Tibial nerve (tissue), 4 donors: Measurements from ENCODE around the gene PADI6. TPM values are rescaled to one million over a fixed set of nuclear protein-coding genes. Genes with fewer than 3 reads are reported as not detected.

Source experiments
- DNase-seq, 2 donors: peaks; one replicate each; pipeline ENCODE4 v3.0.0-alpha.2; 2019; ENCODE audit warnings: low spot score in 2 of 2
- H3K27ac ChIP-seq, 4 donors: fragments of 200-600 bp; sonication (generic) in 3 of 4; one replicate each; pipeline ENCODE4 v1.5.1; 2017 to 2019; ENCODE audit warnings: mild to moderate bottlenecking in 1 of 4
- H3K27me3 ChIP-seq, 2 donors: fragments of 200-600 bp; sonication (generic) in 1 of 2; one replicate each; pipeline versions ENCODE4 v1.5.1 to v1.6.0; 2017 to 2019
- H3K36me3 ChIP-seq, 3 donors: fragments of 200-600 bp; sonication (generic); one replicate each; pipeline ENCODE4 v1.5.1; 2018 to 2019
- H3K4me1 ChIP-seq, 4 donors: fragments of 200-600 bp; sonication (generic) in 3 of 4; one replicate each; pipeline ENCODE4 v1.5.1; 2017 to 2019
- H3K4me3 ChIP-seq, 4 donors: fragments of 200-600 bp; sonication (generic) in 3 of 4; one replicate each; pipeline ENCODE4 v1.5.1; 2017 to 2019; ENCODE audit warnings: mild to moderate bottlenecking in 1 of 4, moderate library complexity in 1 of 4
- H3K9me3 ChIP-seq, 4 donors: fragments of 200-600 bp; sonication (generic) in 3 of 4; one replicate each; pipeline ENCODE4 v1.5.1; 2017 to 2019
- CTCF ChIP-seq, 5 experiments: fragments of 200-600 bp in 3 of 5; fragments of 450-650 bp in 2 of 5; sonication (generic) in 3 of 5; IDR thresholded peaks; one replicate each; pipeline ENCODE4 v1.5.1; 2016 to 2019; ENCODE audit warnings: antibody characterized with exemption in 5 of 5, mild to moderate bottlenecking in 3 of 5, moderate library complexity in 2 of 5
- EP300 ChIP-seq, 2 donors: sonication (generic); formaldehyde crosslinking; IDR thresholded peaks; one replicate each; pipeline ENCODE4 v1.6.1; 2017; ENCODE audit warnings: antibody characterized with exemption in 2 of 2, mild to moderate bottlenecking in 1 of 2
- POLR2A ChIP-seq, 2 donors: fragments of 450-650 bp; IDR thresholded peaks; one replicate each; pipeline ENCODE4 v1.6.1; 2017; ENCODE audit warnings: antibody characterized with exemption in 2 of 2, mild to moderate bottlenecking in 2 of 2, moderate library complexity in 2 of 2
- WGBS, 2 donors: methylation state at CpG; one replicate each; pipeline ENCODE4 v1.1.5; 2018; 5-methylcytosine and 5-hydroxymethylcytosine counted together
- total RNA-seq, 4 donors: library from RNA; depleted of rRNA; stranded (reverse); fragments of >200 nt; gene quantifications; one replicate each; pipeline ENCODE4 v1.1.0, GENCODE V29; 2016

PADI6 gene
- total RNA-seq, 4 donors from 2014 or later: not detected

GRCh38 chr1:17397910-17398695, 26.1 kb downstream of the PADI6 start:
- TF ChIP-seq EP300 (IDR thresholded peaks at IDR 0.05) (no peak), CTCF (IDR thresholded peaks at IDR 0.05) (no peak), POLR2A (IDR thresholded peaks at IDR 0.05) (no peak)
- H3K4me1 ChIP-seq: no peaks in the 10 kb centered on the region
- no peak overlapping the region for H3K27ac ChIP-seq
- no peaks in the 10 kb centered on the region for H3K9me3 ChIP-seq
- H3K4me3 ChIP-seq: no peak overlapping the region
- DNase-seq: no peak
- 77 to 80% methylated on average over 7 of the region's 7 CpGs for WGBS, 2 donors
- H3K36me3 ChIP-seq: no peaks in the 10 kb centered on the region
- H3K27me3 ChIP-seq: no peaks in the 10 kb centered on the region

DNA sequence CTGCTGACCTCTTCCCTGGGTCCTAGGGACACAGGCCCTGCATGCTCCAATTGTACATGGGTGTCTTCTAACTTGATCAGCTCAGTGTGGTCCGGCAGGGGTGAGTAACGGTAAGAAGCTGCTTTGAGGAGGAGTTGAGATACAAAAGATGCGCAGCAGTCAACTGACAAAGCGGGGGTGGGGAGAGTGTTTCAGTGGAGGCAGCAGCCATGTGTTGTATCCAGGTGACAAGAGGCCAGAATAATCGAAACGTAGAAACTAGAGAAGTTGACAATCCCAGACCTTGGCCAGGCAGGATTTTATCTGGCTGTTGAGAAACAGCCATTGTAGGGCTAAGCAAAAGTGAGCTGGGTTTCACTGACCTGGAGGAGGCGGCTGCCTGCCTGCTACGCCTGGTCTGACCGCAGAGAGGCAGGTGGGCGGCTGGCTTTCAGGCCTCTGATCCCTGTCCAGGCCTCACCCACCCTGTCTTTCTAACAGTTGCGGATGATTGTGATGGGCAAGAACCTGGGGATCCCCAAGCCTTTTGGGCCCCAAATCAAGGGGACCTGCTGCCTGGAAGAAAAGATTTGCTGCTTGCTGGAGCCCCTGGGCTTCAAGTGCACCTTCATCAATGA, 28.8 kb downstream of the PADI6 start:
- no peak overlapping the region for H3K27ac ChIP-seq
- no peaks in the 10 kb centered on the region for H3K9me3 ChIP-seq
- no peaks in the 10 kb centered on the region for H3K27me3 ChIP-seq
- no peak for DNase-seq
- no peak overlapping the region for H3K4me3 ChIP-seq
- no peak for TF ChIP-seq EP300 (IDR thresholded peaks at IDR 0.05)
- TF ChIP-seq CTCF (IDR thresholded peaks at IDR 0.05): no peak
- TF ChIP-seq POLR2A (IDR thresholded peaks at IDR 0.05): no peak
- 74 to 79% methylated on average over 11 of the region's 11 CpGs for WGBS, 2 donors
- H3K4me1 ChIP-seq: no peaks in the 10 kb centered on the region
- no peaks in the 10 kb centered on the region for H3K36me3 ChIP-seq

- no peak for DNase-seq
- Histone ChIP-seq H3K27me3 (no peaks in the 10 kb centered on the region), H3K9me3 (no peaks in the 10 kb centered on the region), H3K36me3 (no peaks in the 10 kb centered on the region), H3K4me3 (no peak overlapping the region), H3K4me1 (no peaks in the 10 kb centered on the region), H3K27ac (no peak overlapping the region)
- WGBS, 2 donors: 50 to 57% methylated on average over 4 of the region's 4 CpGs
- TF ChIP-seq CTCF (IDR thresholded peaks at IDR 0.05) (no peak), EP300 (IDR thresholded peaks at IDR 0.05) (no peak), POLR2A (IDR thresholded peaks at IDR 0.05) (no peak)
Measured at GRCh38 chr1:17401841-17402240, 29.8 kb downstream of the PADI6 start.

DNA sequence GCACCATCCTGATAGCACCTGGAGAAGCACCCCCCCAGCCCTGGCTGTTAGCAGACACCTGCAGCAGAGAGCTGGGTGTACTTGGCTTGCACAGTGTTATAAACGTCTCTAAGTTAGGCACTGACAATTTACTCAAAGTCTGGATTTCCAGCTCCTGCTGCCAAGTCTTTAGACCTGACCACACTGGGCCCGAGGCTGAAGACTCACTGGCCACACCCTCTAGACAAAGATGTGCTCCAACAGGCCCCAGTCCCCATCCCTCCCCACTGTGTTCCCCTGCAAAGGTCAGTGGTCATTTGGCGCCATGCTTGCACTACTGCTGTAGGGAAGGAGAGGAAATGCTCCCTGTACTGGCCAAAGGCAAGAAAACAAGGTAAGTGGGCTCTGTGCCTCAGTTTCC, 31.1 kb downstream of the PADI6 start:
- H3K4me3 ChIP-seq: no peak overlapping the region
- H3K27ac ChIP-seq: no peak overlapping the region
- TF ChIP-seq EP300 (IDR thresholded peaks at IDR 0.05) (no peak), POLR2A (IDR thresholded peaks at IDR 0.05) (no peak), CTCF (IDR thresholded peaks at IDR 0.05) (no peak)
- DNase-seq: no peak
- 31 to 54% methylated on average over 3 of the region's 3 CpGs for WGBS, 2 donors
- H3K27me3 ChIP-seq: no peaks in the 10 kb centered on the region
- H3K9me3 ChIP-seq: no peaks in the 10 kb centered on the region
- H3K36me3 ChIP-seq: peaks cover 0 to 12% (median 2%) of the 10 kb centered on the region in 3 donors
- H3K4me1 ChIP-seq: no peaks in the 10 kb centered on the region

DNA sequence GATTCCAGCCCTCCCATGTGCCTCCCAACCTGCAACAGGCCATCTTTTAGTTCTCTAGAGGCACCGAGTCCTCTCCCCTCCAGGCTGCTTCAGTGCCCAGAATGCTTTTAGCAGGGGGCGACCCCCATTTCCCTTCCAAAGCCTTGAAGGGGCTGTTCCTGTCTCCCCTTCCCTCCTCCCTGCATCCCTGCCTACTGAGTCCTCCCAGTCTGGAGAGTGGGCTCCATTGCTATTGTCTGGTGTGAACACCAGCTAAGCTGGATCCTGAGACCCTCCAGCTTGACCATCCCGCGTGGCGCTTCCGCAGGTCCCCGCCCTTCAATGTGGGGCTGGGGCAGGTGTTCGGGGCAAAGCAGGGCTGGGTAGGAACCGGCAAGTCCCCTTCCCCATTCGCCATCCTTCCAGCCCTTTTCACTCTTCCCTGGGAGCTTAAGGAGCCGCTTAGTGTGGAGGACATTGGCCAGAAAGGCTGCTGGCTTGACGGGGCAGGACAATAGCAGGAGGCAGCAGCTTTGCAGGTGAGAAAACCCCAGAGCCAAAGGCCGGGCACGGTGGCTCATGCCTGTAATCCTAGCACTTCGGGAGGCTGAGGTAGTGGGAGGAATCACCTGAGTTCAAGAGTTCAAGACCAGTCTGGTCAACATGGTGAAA, 32.2 kb downstream of the PADI6 start:
- TF ChIP-seq POLR2A (IDR thresholded peaks at IDR 0.05) (no peak), CTCF (IDR thresholded peaks at IDR 0.05) (no peak), EP300 (IDR thresholded peaks at IDR 0.05) (no peak)
- no peaks in the 10 kb centered on the region for H3K9me3 ChIP-seq
- H3K4me3 ChIP-seq: no peak overlapping the region
- WGBS, 2 donors: 56 to 61% methylated on average over 15 of the region's 15 CpGs
- DNase-seq: no peak
- peaks cover 0 to 22% (median 6%) of the 10 kb centered on the region in 3 donors for H3K36me3 ChIP-seq
- H3K27me3 ChIP-seq: no peaks in the 10 kb centered on the region
- no peaks in the 10 kb centered on the region for H3K4me1 ChIP-seq
- no peak overlapping the region for H3K27ac ChIP-seq
